Thoracic aorta (tissue), 2 donors: ENCODE data around the gene RCAN3. TPM values are rescaled to one million over a fixed set of nuclear protein-coding genes. Genes with fewer than 3 reads are reported as not detected.

Source experiments
- ATAC-seq: fragments of 150-250 bp; one replicate; pipeline ENCODE4 v1.8.0; 2017; ENCODE audit warnings: low read depth; ENCODE audit not compliant: insufficient number of reproducible peaks, low FRiP score
- DNase-seq: peaks from one replicate; pipeline ENCODE4 v3.0.0-alpha.2; 2020; ENCODE audit warnings: low spot score
- H3K27ac ChIP-seq, 2 donors: fragments of 200-600 bp; sonication (generic); 1 replicate in 1 of 2; 2 replicates in 1 of 2; pipeline ENCODE4 v1.5.1; 2016; ENCODE audit warnings: mild to moderate bottlenecking in 2 of 2, moderate library complexity in 2 of 2
- H3K27me3 ChIP-seq: fragments of 200-600 bp; sonication (generic); replicated peaks from 2 replicates; pipeline ENCODE4 v1.6.0; 2016; ENCODE audit warnings: mild to moderate bottlenecking; ENCODE audit not compliant: insufficient read depth
- H3K36me3 ChIP-seq: fragments of 200-600 bp; sonication (generic); one replicate; pipeline ENCODE4 v1.5.1; 2016
- H3K4me1 ChIP-seq, 2 donors: fragments of 200-600 bp; sonication (generic); 1 replicate in 1 of 2; 2 replicates in 1 of 2; pipeline versions ENCODE4 v1.5.1 to v1.6.0; 2016; ENCODE audit warnings: low read depth in 2 of 2, mild to moderate bottlenecking in 1 of 2; ENCODE audit not compliant: control insufficient read depth in 1 of 2
- H3K4me3 ChIP-seq: fragments of 200-600 bp; sonication (generic); 2 replicates; pipeline ENCODE4 v1.5.1; 2016; ENCODE audit warnings: mild to moderate bottlenecking
- H3K9me3 ChIP-seq: fragments of 200-600 bp; sonication (generic); 2 replicates; pipeline ENCODE4 v1.5.1; 2016
- total RNA-seq, 2 donors: library from RNA; depleted of rRNA; stranded (reverse); fragments of >200 nt; gene quantifications; one replicate each; pipeline versions ENCODE4 v1.1.0 to v1.2.3, GENCODE V29; 2016
- TF ChIP-seq, protein P1 (sequence below): fragments of 200-600 bp; sonication (generic); IDR thresholded peaks from one replicate; pipeline ENCODE4 v1.5.1; 2019; ENCODE audit warnings: antibody characterized with exemption

Gene RCAN3
- total RNA-seq, 2 donors from 2014 or later = 2.6 to 7.3 TPM

DNA sequence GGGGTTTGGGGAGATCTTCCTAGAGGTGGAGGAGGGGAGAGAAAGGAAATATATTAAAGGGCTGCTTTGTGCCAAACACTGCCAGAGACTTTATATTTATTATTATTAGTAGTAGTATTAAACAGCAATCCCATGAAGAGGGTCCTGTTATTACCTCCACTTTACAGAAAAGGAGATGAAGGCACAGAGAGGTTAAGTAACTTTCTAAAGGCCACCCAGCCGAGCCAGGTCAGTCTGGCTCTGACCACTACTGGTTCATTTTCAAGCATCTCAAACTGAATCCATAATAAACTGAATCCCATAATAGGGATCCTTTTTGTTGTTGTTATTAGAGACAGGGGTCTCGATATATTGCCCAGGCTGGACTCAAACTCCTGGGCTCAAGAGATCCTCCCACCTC lies 65.8 kb downstream of the RCAN3 start:
- TF ChIP-seq, protein P1, sequence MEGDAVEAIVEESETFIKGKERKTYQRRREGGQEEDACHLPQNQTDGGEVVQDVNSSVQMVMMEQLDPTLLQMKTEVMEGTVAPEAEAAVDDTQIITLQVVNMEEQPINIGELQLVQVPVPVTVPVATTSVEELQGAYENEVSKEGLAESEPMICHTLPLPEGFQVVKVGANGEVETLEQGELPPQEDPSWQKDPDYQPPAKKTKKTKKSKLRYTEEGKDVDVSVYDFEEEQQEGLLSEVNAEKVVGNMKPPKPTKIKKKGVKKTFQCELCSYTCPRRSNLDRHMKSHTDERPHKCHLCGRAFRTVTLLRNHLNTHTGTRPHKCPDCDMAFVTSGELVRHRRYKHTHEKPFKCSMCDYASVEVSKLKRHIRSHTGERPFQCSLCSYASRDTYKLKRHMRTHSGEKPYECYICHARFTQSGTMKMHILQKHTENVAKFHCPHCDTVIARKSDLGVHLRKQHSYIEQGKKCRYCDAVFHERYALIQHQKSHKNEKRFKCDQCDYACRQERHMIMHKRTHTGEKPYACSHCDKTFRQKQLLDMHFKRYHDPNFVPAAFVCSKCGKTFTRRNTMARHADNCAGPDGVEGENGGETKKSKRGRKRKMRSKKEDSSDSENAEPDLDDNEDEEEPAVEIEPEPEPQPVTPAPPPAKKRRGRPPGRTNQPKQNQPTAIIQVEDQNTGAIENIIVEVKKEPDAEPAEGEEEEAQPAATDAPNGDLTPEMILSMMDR = no peak
- ATAC-seq (no peak), DNase-seq (no peak)
- no peak overlapping the region for H3K27ac ChIP-seq
- H3K4me1 ChIP-seq = no peaks in the 10 kb centered on the region
- no peaks in the 10 kb centered on the region for H3K36me3 ChIP-seq
- H3K27me3 ChIP-seq = no peaks in the 10 kb centered on the region
- H3K4me3 ChIP-seq = no peak overlapping the region
- H3K9me3 ChIP-seq = no peaks in the 10 kb centered on the region

DNA sequence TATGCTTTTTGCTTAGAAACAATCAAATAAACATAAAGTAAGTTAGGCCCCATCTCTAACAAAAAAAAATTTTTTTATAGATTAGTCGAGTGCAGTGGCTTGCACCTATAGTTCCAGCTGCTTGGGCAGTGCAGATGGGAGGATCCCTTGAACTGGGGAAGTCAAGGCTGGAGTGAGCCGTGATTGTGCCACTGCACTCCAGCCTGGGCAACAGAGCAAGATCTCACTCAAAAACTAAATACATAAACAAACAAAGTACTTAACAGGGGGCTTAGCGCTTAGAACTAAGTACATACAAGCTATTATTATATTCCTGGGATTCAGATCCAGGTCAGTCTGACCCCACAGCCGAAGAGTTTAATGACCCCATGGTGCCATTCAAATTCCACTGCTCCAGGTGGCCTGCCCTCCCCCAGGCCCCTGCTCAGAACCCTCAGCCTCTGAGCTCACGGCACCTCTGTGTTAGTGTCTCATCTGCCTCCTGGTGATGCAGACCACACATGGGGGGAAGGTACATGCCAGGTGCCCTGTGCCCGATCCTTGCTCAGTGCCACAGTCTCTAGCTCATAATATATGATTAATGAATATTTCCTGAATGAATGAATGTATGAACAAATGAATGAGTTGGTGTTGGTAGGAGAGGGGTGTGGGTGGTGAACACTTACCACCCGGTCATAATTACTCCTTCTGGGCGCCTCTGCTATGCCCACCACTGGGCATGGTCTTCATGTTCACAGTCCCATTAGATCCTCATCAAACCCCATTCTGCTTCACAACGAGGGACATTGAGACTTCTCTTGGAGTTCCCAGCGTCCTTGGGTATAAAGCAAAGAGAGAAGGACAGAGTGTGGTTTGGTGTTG lies 67.9 kb downstream of the RCAN3 start:
- Histone ChIP-seq H3K27me3 (no peaks in the 10 kb centered on the region), H3K36me3 (no peaks in the 10 kb centered on the region), H3K4me3 (no peak overlapping the region), H3K4me1 (no peaks in the 10 kb centered on the region), H3K27ac (no peak overlapping the region), H3K9me3 (no peaks in the 10 kb centered on the region)
- no peak for DNase-seq
- TF ChIP-seq, protein P1 = no peak
- ATAC-seq = no peak

DNA sequence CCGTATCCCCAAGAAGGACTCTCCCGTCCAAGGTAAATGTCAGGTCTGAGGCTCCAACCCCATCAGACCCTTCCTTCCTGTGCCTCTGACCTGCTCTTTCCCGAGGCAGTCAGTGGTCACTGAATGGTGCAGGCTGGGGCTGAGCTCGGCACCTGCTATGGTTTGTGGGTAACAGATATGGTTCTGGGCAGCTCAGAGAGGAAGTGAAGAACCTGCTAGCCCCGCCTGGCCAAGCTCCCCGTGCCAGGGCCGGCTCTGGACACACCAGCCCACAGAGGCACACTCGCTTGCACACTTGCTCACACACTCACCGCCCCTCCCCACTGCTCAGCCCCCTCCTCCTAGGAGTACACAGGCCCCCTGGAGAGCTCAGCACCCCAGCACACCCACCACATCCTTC lies 69.7 kb downstream of the RCAN3 start:
- Histone ChIP-seq H3K4me3 (no peak overlapping the region), H3K4me1 (no peaks in the 10 kb centered on the region), H3K36me3 (no peaks in the 10 kb centered on the region), H3K27me3 (no peaks in the 10 kb centered on the region), H3K27ac (no peak overlapping the region), H3K9me3 (no peaks in the 10 kb centered on the region)
- no peak for ATAC-seq
- TF ChIP-seq, protein P1 = no peak
- no peak for DNase-seq

DNA sequence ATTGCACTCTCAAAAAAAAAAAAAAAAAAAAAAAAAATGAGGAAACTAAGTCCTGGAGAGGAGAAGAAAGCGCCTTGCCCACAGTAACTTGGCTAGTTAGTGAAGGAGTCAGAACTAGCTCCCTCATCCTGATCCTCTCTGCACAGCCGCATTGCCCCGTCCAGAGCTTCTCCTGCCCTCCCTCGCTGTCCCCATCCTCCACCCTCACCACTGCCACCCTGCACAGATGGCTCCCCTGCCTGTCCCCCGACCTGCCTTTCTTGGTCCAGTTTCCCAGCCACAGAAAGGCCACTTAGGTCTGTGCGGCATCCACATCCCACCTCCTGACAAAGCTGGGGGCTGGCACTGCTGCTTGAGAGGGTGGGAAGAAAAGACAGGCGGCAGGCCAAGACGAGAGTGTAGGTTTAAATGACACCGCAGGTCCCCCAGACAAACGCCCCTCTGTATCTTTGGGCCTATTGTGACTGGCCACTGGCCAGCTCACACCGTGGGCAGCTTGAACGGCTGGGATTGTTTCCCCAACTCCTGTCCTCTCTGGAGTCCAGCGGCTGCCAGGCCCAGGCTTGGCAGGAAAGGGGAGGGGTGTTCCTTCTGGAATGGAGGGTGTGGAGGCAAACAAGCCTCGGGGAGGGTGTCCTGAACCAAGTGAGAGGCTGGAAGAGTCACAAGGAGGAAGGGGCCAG lies 73.4 kb downstream of the RCAN3 start:
- ATAC-seq = no peak
- no peak for DNase-seq
- no peak overlapping the region for H3K27ac ChIP-seq
- no peaks in the 10 kb centered on the region for H3K27me3 ChIP-seq
- H3K36me3 ChIP-seq = no peaks in the 10 kb centered on the region
- no peak overlapping the region for H3K4me3 ChIP-seq
- H3K4me1 ChIP-seq = no peaks in the 10 kb centered on the region
- TF ChIP-seq, protein P1 = no peak
- no peaks in the 10 kb centered on the region for H3K9me3 ChIP-seq

DNA sequence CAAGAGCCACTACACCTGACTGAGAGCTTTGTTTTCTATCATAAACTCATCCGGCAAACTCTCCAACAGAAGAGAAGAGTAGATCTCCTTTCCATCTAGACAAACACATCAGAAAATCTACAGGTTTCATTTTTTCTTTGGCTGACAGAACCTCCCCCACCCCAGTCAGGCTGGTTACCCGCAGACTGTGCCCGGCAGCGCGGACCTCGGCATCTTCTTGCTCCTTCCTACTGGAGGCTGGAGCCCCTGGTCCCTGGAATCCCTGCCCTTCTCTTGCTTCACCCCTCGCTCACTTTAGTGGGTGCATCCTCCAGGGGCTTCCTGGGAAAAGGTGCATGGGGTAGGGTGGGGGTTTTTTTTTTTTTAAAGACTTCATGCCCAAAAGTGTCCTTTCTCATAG lies 76.2 kb downstream of the RCAN3 start:
- Histone ChIP-seq H3K4me1 (no peaks in the 10 kb centered on the region), H3K4me3 (no peak overlapping the region), H3K9me3 (no peaks in the 10 kb centered on the region), H3K27ac (no peak overlapping the region), H3K27me3 (no peaks in the 10 kb centered on the region), H3K36me3 (no peaks in the 10 kb centered on the region)
- TF ChIP-seq, protein P1 = no peak
- no peak for ATAC-seq
- no peak for DNase-seq
